GM12878 (cell line): ENCODE data around the gene DENND6A. TPM values are rescaled to one million over a fixed set of nuclear protein-coding genes. Genes with fewer than 3 reads are reported as not detected.

Experiments used
- ATAC-seq: fragments of 200-7000 bp; cut with Tn5 transposase; 3 replicates; pipeline ENCODE4 v1.9.1; 2020; ENCODE audit warnings: mild to moderate bottlenecking, moderate library complexity
- BruUV-seq: library from RNA; stranded (reverse); fragments of 400-500 nt; replicated peaks from 2 replicates; lab custom pipeline; 2021; lab: Mats Ljungman, UMichigan
- CTCF ChIA-PET: fragments of 300-600 bp; sonication (Branson Sonifier 250); formaldehyde crosslinking; extraction: SDS; loops from one replicate; lab custom pipeline; 2021; ENCODE audit warnings: inconsistent platforms; lab: Yijun Ruan, JAX
- POLR2A ChIA-PET: fragments of 350-600 bp; formaldehyde crosslinking; extraction: SDS; loops from one replicate; lab custom pipeline; 2021; ENCODE audit warnings: inconsistent platforms; lab: Charles Lee
- RAD21 ChIA-PET: fragments of 300-600 bp; sonication (Branson Sonifier 250); formaldehyde crosslinking; loops from one replicate; lab custom pipeline; 2023; ENCODE audit warnings: antibody characterized with exemption; ENCODE audit not compliant: unreplicated experiment; lab: Charles Lee
- SMC1A ChIA-PET: fragments of 300-600 bp; sonication (Branson Sonifier 250); formaldehyde crosslinking; loops from one replicate; lab custom pipeline; 2023; ENCODE audit not compliant: unreplicated experiment, uncharacterized antibody; lab: Charles Lee
- DNase-seq: peaks from one replicate; pipeline ENCODE4 v3.0.0-alpha.2; 2011; ENCODE audit warnings: low read depth, low spot score
- FAIRE-seq: peaks from 3 replicates; lab custom pipeline; 2011; peaks lifted over from hg19 to GRCh38; lab: Jason Lieb, UNC
- H2AFZ ChIP-seq: 2 replicates; pipeline ENCODE4 v1.6.0; 2011; ENCODE audit warnings: low read depth, low read length, control low read depth; ENCODE audit not compliant: control insufficient read depth
- H3K27ac ChIP-seq: 2 replicates; pipeline ENCODE4 v1.5.1; 2011; ENCODE audit warnings: control low read depth; ENCODE audit not compliant: control insufficient read depth, insufficient read depth
- H3K27me3 ChIP-seq, 2 experiments: replicated peaks in 1 of 2; 2 replicates each; pipeline versions ENCODE4 v1.6.0 to v1.6.1; 2011; ENCODE audit warnings: low read length in 1 of 2; ENCODE audit not compliant: control insufficient read depth in 2 of 2, insufficient read depth in 2 of 2
- H3K36me3 ChIP-seq, 2 experiments: 2 replicates each; pipeline ENCODE4 v1.5.1; 2011; ENCODE audit warnings: low read length in 1 of 2; ENCODE audit not compliant: control insufficient read depth in 2 of 2, insufficient read depth in 2 of 2
- H3K4me1 ChIP-seq: 2 replicates; pipeline ENCODE4 v1.6.1; 2011; ENCODE audit warnings: mild to moderate bottlenecking, low read length, moderate library complexity, mixed read lengths; ENCODE audit not compliant: control insufficient read depth, insufficient read depth
- H3K4me2 ChIP-seq: 2 replicates; pipeline ENCODE4 v1.6.0; 2011; ENCODE audit warnings: control low read depth; ENCODE audit not compliant: control insufficient read depth, insufficient read depth
- H3K4me3 ChIP-seq: fragments of 200-600 bp; sonication (generic); 2 replicates; pipeline ENCODE4 v1.5.1; 2016
- H3K79me2 ChIP-seq: 2 replicates; pipeline ENCODE4 v1.6.0; 2011; ENCODE audit warnings: low read length; ENCODE audit not compliant: control insufficient read depth, insufficient read depth
- H3K9ac ChIP-seq: 2 replicates; pipeline ENCODE4 v1.8.0; 2011; ENCODE audit warnings: low read length, control low read depth, mixed read lengths; ENCODE audit not compliant: control insufficient read depth, insufficient read depth
- H3K9me3 ChIP-seq: replicated peaks from 3 replicates; pipeline ENCODE4 v1.5.1; 2011; ENCODE audit warnings: mild to moderate bottlenecking, low read length; ENCODE audit not compliant: control insufficient read depth, insufficient read depth
- H4K20me1 ChIP-seq: 2 replicates; pipeline ENCODE4 v1.6.0; 2011; ENCODE audit not compliant: control insufficient read depth, insufficient read depth
- PML ChIP-seq: IDR thresholded peaks from 2 replicates; pipeline ENCODE4 v1.6.1; 2012; ENCODE audit warnings: low read length, inconsistent platforms
- RB1 ChIP-seq: fragments of 450-650 bp; formaldehyde crosslinking; IDR thresholded peaks from 2 replicates; pipeline ENCODE4 v1.6.1; 2017; ENCODE audit warnings: mild to moderate bottlenecking, borderline replicate concordance
- ZNF384 ChIP-seq: IDR thresholded peaks from 2 replicates; pipeline ENCODE4 v1.6.1; 2012; ENCODE audit warnings: low read depth, mild to moderate bottlenecking, low read length, improper control_type of control experiment, borderline replicate concordance
- WGBS: methylation state at CpG from one replicate; pipeline ENCODE4 v1.1.6; 2016; ENCODE audit warnings: low lambda C conversion rate; ENCODE audit not compliant: insufficient replicate concordance, insufficient coverage; ENCODE audit errors: missing lambda C conversion rate; 5-methylcytosine and 5-hydroxymethylcytosine counted together
- in situ Hi-C: fragments of 300-500 bp; cut with MboI; formaldehyde crosslinking; loops from 9 replicates; pipeline ENCODE4 v1.14.3; 2018; ENCODE audit warnings: mixed read lengths
- intact Hi-C: fragments of 100-400 bp; cut with micrococcal nuclease; formaldehyde crosslinking; loops from one replicate; pipeline ENCODE4 v1.14.2; 2022; ENCODE audit not compliant: unreplicated experiment
- polyA plus RNA-seq, 11 experiments: library from polyadenylated mRNA; depleted of rRNA in 4 of 11; unstranded in 6 of 11; stranded (reverse) in 5 of 11; fragments of >200 nt; fragmentation: Nextera tagmentation in 4 of 11; fragmentation: Illumina TruSeq in 1 of 11; extraction: Ambion mirVana in 4 of 11; extraction: Trizol in 1 of 11; gene quantifications; 1 replicate in 1 of 11; 2 replicates in 10 of 11; pipeline versions ENCODE4 v1.2.1 to v1.2.3, GENCODE V29; 2011 to 2016; ENCODE audit warnings: inconsistent platforms in 2 of 11, missing spikeins in 2 of 11, low read depth in 1 of 11
- total RNA-seq, 4 experiments: library from RNA; depleted of rRNA in 3 of 4; stranded (reverse); fragments of >200 nt in 3 of 4; fragmentation: Illumina TruSeq in 1 of 4; extraction: Trizol in 1 of 4; gene quantifications; 2 replicates each; pipeline versions ENCODE4 v1.2.1 to v1.2.3, GENCODE V29; 2013 to 2021
- TF ChIP-seq, protein P1 (sequence below): fragments of 450-650 bp; IDR thresholded peaks from 2 replicates; pipeline ENCODE4 v1.6.1; 2016; ENCODE audit warnings: mild to moderate bottlenecking

DENND6A gene
- total and polyA plus RNA-seq, 10 of the 15 experiments (the other 5 are each of a cell fraction or from before 2014, with no cell fraction given) = 1.8 to 15.3 (median 10.3) TPM

DNA sequence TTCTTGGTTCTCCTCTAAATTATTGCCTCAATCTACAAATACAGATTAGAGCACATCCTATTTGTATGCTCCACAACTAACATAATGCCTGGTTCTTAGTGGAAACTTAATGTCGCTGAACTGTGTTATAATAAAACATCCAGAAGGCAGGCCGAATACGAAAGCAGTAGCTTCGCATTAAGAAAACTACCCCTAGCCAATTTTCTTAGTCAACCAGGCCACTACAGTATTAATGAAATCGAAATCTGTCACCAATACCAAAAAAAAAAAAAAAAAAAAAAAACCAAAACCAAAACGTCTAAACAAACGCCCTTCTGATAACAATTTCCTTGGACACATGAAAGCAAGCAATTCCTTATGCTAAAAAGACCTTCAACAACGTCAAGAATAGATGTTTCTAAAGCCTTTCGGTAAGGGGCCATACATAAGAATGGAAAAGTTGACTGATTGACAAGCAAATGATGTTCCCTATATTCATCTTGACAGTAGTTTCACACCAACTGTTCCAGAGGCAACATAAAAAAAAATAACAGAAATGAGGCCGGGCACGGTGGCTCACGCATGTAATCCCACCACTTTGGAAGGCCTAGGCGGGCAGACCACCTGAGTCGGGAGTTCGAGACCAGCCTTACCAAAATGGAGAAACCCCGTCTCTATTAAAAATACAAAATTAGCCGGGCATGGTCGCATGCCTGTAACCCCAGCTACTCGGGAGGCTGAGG, 1.3 kb downstream of the DENND6A start:
- ATAC-seq = peak; percentile 6; the same call in 2 of the 3 replicates
- TSS peak; percentile 71 for BruUV-seq
- FAIRE-seq = no peak
- peak overlapping the region; percentile 72 for H3K4me3 ChIP-seq
- peak overlapping the region; percentile 88 for H3K27ac ChIP-seq
- WGBS = 2% methylated on average over 19 of the region's 19 CpGs
- CTCF ChIA-PET = interaction anchor here (0.8 to 5.2 kb wide), 8 partner anchors 17 to 512 kb away, joined by 3 to 27 read pairs (median 4); partner anchors contain the start of gene SLMAP
- H3K36me3 ChIP-seq = no peaks in the 10 kb centered on the region
- H4K20me1 ChIP-seq = no peaks in the 10 kb centered on the region
- intact Hi-C loops (loop anchor here (1.0 to 5.0 kb wide), 3 partner anchors 20 to 134 kb away; partner anchors contain the start of genes ARF4 and PDE12), in situ Hi-C loops (no loop called here)
- peak overlapping the region; percentile 80 for H3K9ac ChIP-seq
- RAD21 ChIA-PET = interaction anchor here (0.7 to 3.5 kb wide), 12 partner anchors 11 to 294 kb away, joined by 3 to 22 read pairs (median 4); partner anchors contain the start of genes ARF4 and SLMAP
- no peaks in the 10 kb centered on the region for H3K9me3 ChIP-seq
- H3K79me2 ChIP-seq = peaks cover 42% of the 10 kb centered on the region
- POLR2A ChIA-PET = interaction anchor here (0.6 to 5.6 kb wide), 8 partner anchors 10 to 344 kb away, joined by 3 to 39 read pairs (median 8); partner anchors contain the start of gene ARF4
- peaks cover 15% of the 10 kb centered on the region; the same call in 1 of the 2 replicates for H3K4me1 ChIP-seq
- SMC1A ChIA-PET = interaction anchor here (0.9 to 7.7 kb wide), 13 partner anchors 10 to 294 kb away, joined by 3 to 68 read pairs (median 4); partner anchors contain the start of gene PDE12
- H3K4me2 ChIP-seq = peak overlapping the region; percentile 68
- TF ChIP-seq ZNF384 = peak; percentile 56
- no peak for TF ChIP-seq RB1
- TF ChIP-seq, protein P1, sequence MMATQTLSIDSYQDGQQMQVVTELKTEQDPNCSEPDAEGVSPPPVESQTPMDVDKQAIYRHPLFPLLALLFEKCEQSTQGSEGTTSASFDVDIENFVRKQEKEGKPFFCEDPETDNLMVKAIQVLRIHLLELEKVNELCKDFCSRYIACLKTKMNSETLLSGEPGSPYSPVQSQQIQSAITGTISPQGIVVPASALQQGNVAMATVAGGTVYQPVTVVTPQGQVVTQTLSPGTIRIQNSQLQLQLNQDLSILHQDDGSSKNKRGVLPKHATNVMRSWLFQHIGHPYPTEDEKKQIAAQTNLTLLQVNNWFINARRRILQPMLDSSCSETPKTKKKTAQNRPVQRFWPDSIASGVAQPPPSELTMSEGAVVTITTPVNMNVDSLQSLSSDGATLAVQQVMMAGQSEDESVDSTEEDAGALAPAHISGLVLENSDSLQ = peak; percentile 55
- 0 out of 2 replicates have a peak, but pooled peaks have one; percentile 10 for TF ChIP-seq PML
- DNase-seq = no peak
- H2AFZ ChIP-seq = no peak overlapping the region; the same call in 1 of the 2 replicates
- no peaks in the 10 kb centered on the region for H3K27me3 ChIP-seq
